GM23338 (cell line): Measurements from ENCODE around the gene THBS4. TPM values are rescaled to one million over a fixed set of nuclear protein-coding genes. Genes with fewer than 3 reads are reported as not detected.

Source experiments
- ATAC-seq: fragments of 200-7000 bp; cut with Tn5 transposase; 3 replicates; pipeline ENCODE4 v1.9.1; 2020
- DNase-seq: peaks from one replicate; pipeline ENCODE4 v3.0.0-alpha.2; 2015; ENCODE audit warnings: low spot score
- H2AFZ ChIP-seq: fragments of 200-600 bp; sonication (generic); 2 replicates; pipeline ENCODE4 v1.8.0; 2016; ENCODE audit warnings: antibody characterized with exemption, mild to moderate bottlenecking, moderate library complexity
- H3F3A ChIP-seq: fragments of 200-600 bp; sonication (generic); replicated peaks from 2 replicates; pipeline ENCODE4 v1.8.0; 2017; ENCODE audit warnings: antibody characterized with exemption, mixed run types, low read depth
- H3K27ac ChIP-seq: fragments of 200-600 bp; sonication (generic); 2 replicates; pipeline ENCODE4 v1.6.1; 2016; ENCODE audit warnings: low read depth
- H3K27me3 ChIP-seq: fragments of 200-600 bp; sonication (generic); 2 replicates; pipeline ENCODE4 v1.8.0; 2016; ENCODE audit warnings: mild to moderate bottlenecking, mixed run types, moderate library complexity; ENCODE audit not compliant: insufficient read depth
- H3K36me3 ChIP-seq: fragments of 200-600 bp; sonication (generic); 2 replicates; pipeline ENCODE4 v1.8.0; 2016; ENCODE audit warnings: mild to moderate bottlenecking; ENCODE audit not compliant: insufficient read depth
- H3K4me1 ChIP-seq: fragments of 200-600 bp; sonication (generic); 2 replicates; pipeline ENCODE4 v1.8.0; 2016; ENCODE audit warnings: mild to moderate bottlenecking, moderate library complexity; ENCODE audit not compliant: insufficient read depth
- H3K4me2 ChIP-seq: fragments of 200-600 bp; sonication (generic); 2 replicates; pipeline ENCODE4 v1.7.1; 2017; ENCODE audit warnings: mixed run types
- H3K4me3 ChIP-seq: fragments of 200-600 bp; sonication (generic); 2 replicates; pipeline ENCODE4 v1.6.1; 2016; ENCODE audit warnings: mixed run types
- H3K79me2 ChIP-seq: fragments of 200-600 bp; sonication (generic); replicated peaks from 2 replicates; pipeline ENCODE4 v1.8.0; 2017; ENCODE audit warnings: mild to moderate bottlenecking; ENCODE audit not compliant: insufficient read depth
- H3K9me2 ChIP-seq: fragments of 200-600 bp; sonication (generic); 2 replicates; pipeline ENCODE4 v1.8.0; 2017; ENCODE audit not compliant: insufficient read depth
- H4K20me1 ChIP-seq: fragments of 200-600 bp; sonication (generic); replicated peaks from 2 replicates; pipeline ENCODE4 v1.8.0; 2017; ENCODE audit warnings: mild to moderate bottlenecking; ENCODE audit not compliant: insufficient read depth
- H3K27ac Mint-ChIP-seq: 2 replicates; pipeline ENCODE4 v1.8.0; 2020; ENCODE audit warnings: inconsistent platforms, mild to moderate bottlenecking, moderate library complexity, mixed read lengths
- H3K27me3 Mint-ChIP-seq: 3 replicates; pipeline ENCODE4 v1.8.0; 2022; ENCODE audit warnings: low read depth, mild to moderate bottlenecking, moderate library complexity, mixed read lengths, inconsistent platforms; ENCODE audit not compliant: insufficient read depth, poor library complexity
- H3K36me3 Mint-ChIP-seq: 3 replicates; pipeline ENCODE4 v1.8.0; 2021; ENCODE audit warnings: low read depth, mild to moderate bottlenecking, inconsistent platforms, moderate library complexity, mixed read lengths
- H3K4me1 Mint-ChIP-seq: 3 replicates; pipeline ENCODE4 v1.8.0; 2020; ENCODE audit warnings: mild to moderate bottlenecking, inconsistent platforms, mixed read lengths
- H3K4me3 Mint-ChIP-seq: 3 replicates; pipeline ENCODE4 v1.8.0; 2021; ENCODE audit warnings: moderate library complexity, mild to moderate bottlenecking, inconsistent platforms, mixed read lengths
- H3K9me3 Mint-ChIP-seq: 3 replicates; pipeline ENCODE4 v1.8.0; 2020; ENCODE audit warnings: moderate library complexity, mild to moderate bottlenecking, inconsistent platforms, mixed read lengths
- CREB1 ChIP-seq: fragments of 250-450 bp; sonication (Bioruptor Pico); IDR thresholded peaks from 2 replicates; pipeline ENCODE4 v1.5.0; 2020; ENCODE audit warnings: low read depth, mild to moderate bottlenecking, moderate library complexity
- EZH2 ChIP-seq: fragments of 200-600 bp; sonication (generic); IDR thresholded peaks from one replicate; pipeline ENCODE4 v1.8.0; 2017; ENCODE audit warnings: antibody characterized with exemption, mild to moderate bottlenecking, low read depth; ENCODE audit not compliant: unreplicated experiment
- POLR2AphosphoS5 ChIP-seq: IDR thresholded peaks from 2 replicates; pipeline ENCODE4 v1.6.1; 2016; ENCODE audit warnings: antibody characterized with exemption, low read depth
- ZNF114 ChIP-seq: fragments of 250-450 bp; sonication (Bioruptor Pico); IDR thresholded peaks from 2 replicates; pipeline ENCODE4 v1.5.0; 2020; ENCODE audit warnings: mild to moderate bottlenecking, moderate library complexity
- ZNF331 ChIP-seq: fragments of 250-450 bp; sonication (Bioruptor Pico); IDR thresholded peaks from 2 replicates; pipeline ENCODE4 v1.5.0; 2020; ENCODE audit warnings: low read depth, mild to moderate bottlenecking, moderate library complexity
- polyA plus RNA-seq: library from polyadenylated mRNA; unstranded; fragments of >200 nt; fragmentation: Nextera tagmentation; extraction: Ambion mirVana; gene quantifications from 2 replicates; pipeline ENCODE4 v1.2.1, GENCODE V29; 2016
- total RNA-seq: library from RNA; depleted of rRNA; stranded (reverse); fragments of >200 nt; shearing (Covaris generic); gene quantifications from 2 replicates; pipeline ENCODE4 v1.2.3, GENCODE V29; 2014
- TF ChIP-seq, protein P1 (sequence below): fragments of 250-450 bp; sonication (Bioruptor Pico); IDR thresholded peaks from 2 replicates; pipeline ENCODE4 v1.5.0; 2020; ENCODE audit warnings: mild to moderate bottlenecking, moderate library complexity
- TF ChIP-seq, protein P2 (sequence below), 2 experiments: fragments of 200-600 bp in 1 of 2; sonication (generic) in 1 of 2; conservative IDR thresholded peaks; 2 replicates each; pipeline versions ENCODE4 v1.5.1 to v1.6.1; 2016 to 2017; ENCODE audit warnings: antibody characterized with exemption in 2 of 2, low read depth in 2 of 2, mild to moderate bottlenecking in 2 of 2, moderate library complexity in 1 of 2

THBS4 gene
- total and polyA plus RNA-seq, 2 experiments from 2014 or later: 14.0 to 23.2 TPM

DNA sequence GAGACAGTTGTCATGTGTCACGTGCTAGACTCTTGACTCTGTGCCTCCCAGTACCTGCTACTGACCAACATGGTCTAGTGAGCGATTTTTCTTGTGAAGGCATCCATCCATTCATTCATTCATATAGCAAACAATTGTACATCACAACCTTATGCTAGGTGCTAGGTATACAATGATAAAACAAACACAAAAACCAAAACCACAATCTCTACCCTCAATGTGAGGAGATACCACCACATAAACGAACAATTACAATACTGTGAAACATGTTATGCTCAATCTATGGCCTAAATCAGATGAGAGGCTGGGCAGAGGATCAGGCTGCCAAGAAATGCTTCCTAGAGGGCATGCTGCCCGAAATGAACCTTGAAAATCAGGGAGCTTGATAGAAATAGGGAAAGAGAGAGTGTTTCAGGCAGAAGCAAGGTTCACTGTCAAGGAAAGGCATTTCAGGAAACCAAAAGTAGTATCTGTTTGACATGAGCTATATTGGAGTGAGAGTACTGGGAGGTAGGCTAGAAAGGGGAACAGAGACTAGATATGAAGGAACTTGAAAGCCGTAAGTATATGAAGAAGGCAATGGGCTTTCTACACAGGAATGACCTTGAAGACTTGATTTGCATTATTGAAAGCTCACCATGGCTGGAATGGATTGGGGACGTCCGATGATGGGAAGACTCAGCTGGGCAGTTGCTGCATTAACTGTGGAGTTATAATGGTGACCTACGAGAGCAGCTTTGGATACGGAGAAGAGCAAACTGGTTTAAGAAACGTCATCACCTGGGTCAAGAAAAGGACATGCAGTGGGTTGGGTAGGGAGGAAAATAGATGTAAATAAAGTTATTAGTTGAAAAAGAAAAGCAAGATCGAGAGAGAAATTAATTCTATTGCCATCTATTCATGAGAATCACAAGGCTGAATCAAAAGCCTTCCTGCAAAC, 90.1 kb downstream of the THBS4 start:
- Mint-ChIP-seq H3K9me3 (no peaks in the 10 kb centered on the region), H3K4me1 (peaks cover 10% of the 10 kb centered on the region), H3K36me3 (peaks cover 5% of the 10 kb centered on the region; the same call in 2 of the 3 replicates), H3K27ac (no peak overlapping the region), H3K4me3 (no peak overlapping the region), H3K27me3 (peaks cover 8% of the 10 kb centered on the region)
- no peak for TF ChIP-seq CREB1 (CRISPR knock-in tag)
- TF ChIP-seq, protein P1, sequence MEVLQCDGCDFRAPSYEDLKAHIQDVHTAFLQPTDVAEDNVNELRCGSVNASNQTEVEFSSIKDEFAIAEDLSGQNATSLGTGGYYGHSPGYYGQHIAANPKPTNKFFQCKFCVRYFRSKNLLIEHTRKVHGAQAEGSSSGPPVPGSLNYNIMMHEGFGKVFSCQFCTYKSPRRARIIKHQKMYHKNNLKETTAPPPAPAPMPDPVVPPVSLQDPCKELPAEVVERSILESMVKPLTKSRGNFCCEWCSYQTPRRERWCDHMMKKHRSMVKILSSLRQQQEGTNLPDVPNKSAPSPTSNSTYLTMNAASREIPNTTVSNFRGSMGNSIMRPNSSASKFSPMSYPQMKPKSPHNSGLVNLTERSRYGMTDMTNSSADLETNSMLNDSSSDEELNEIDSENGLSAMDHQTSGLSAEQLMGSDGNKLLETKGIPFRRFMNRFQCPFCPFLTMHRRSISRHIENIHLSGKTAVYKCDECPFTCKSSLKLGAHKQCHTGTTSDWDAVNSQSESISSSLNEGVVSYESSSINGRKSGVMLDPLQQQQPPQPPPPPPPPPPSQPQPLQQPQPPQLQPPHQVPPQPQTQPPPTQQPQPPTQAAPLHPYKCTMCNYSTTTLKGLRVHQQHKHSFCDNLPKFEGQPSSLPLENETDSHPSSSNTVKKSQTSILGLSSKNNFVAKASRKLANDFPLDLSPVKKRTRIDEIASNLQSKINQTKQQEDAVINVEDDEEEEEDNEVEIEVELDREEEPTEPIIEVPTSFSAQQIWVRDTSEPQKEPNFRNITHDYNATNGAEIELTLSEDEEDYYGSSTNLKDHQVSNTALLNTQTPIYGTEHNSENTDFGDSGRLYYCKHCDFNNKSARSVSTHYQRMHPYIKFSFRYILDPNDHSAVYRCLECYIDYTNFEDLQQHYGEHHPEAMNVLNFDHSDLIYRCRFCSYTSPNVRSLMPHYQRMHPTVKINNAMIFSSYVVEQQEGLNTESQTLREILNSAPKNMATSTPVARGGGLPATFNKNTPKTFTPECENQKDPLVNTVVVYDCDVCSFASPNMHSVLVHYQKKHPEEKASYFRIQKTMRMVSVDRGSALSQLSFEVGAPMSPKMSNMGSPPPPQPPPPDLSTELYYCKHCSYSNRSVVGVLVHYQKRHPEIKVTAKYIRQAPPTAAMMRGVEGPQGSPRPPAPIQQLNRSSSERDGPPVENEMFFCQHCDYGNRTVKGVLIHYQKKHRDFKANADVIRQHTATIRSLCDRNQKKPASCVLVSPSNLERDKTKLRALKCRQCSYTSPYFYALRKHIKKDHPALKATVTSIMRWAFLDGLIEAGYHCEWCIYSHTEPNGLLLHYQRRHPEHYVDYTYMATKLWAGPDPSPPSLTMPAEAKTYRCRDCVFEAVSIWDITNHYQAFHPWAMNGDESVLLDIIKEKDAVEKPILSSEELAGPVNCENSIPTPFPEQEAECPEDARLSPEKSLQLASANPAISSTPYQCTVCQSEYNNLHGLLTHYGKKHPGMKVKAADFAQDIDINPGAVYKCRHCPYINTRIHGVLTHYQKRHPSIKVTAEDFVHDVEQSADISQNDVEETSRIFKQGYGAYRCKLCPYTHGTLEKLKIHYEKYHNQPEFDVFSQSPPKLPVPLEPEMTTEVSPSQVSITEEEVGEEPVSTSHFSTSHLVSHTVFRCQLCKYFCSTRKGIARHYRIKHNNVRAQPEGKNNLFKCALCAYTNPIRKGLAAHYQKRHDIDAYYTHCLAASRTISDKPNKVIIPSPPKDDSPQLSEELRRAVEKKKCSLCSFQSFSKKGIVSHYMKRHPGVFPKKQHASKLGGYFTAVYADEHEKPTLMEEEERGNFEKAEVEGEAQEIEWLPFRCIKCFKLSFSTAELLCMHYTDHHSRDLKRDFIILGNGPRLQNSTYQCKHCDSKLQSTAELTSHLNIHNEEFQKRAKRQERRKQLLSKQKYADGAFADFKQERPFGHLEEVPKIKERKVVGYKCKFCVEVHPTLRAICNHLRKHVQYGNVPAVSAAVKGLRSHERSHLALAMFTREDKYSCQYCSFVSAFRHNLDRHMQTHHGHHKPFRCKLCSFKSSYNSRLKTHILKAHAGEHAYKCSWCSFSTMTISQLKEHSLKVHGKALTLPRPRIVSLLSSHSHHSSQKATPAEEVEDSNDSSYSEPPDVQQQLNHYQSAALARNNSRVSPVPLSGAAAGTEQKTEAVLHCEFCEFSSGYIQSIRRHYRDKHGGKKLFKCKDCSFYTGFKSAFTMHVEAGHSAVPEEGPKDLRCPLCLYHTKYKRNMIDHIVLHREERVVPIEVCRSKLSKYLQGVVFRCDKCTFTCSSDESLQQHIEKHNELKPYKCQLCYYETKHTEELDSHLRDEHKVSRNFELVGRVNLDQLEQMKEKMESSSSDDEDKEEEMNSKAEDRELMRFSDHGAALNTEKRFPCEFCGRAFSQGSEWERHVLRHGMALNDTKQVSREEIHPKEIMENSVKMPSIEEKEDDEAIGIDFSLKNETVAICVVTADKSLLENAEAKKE (CRISPR knock-in tag): no peak
- no peak for TF ChIP-seq POLR2AphosphoS5
- Histone ChIP-seq H3F3A (no peaks in the 10 kb centered on the region), H3K36me3 (no peaks in the 10 kb centered on the region), H3K27ac (no peak overlapping the region), H3K4me2 (no peak overlapping the region), H4K20me1 (no peaks in the 10 kb centered on the region), H3K4me1 (peaks cover 14% of the 10 kb centered on the region), H3K79me2 (no peaks in the 10 kb centered on the region), H3K9me2 (peaks cover 12% of the 10 kb centered on the region; the same call in 1 of the 2 replicates), H3K27me3 (no peaks in the 10 kb centered on the region), H2AFZ (no peak overlapping the region), H3K4me3 (no peak overlapping the region)
- DNase-seq (no peak), ATAC-seq (no peak)

DNA sequence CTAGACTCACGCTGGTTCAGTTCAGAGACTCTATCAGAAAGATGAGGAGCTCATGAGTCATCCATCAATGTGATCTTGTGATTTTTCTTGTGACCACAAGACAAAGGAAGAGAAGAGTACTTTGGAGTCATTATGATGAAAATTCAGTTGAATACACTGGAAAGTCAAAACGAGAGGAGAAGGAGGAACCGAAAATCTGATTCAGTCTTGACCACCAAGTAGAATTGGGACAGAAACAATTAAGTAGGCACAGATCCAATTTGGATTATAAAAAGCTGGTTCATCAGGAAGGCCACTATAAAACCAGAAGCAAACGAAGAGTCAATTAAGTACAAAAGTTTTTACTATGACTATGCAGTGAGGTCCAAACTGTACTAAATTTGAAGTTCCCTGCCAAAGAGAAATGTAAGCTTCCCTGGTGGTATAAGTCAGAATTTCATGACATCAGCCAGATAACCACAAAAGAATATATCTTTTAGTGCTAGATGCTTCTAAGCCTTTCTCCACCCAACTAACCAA, 90.9 kb downstream of the THBS4 start:
- peaks cover 4% of the 10 kb centered on the region for H3K27me3 Mint-ChIP-seq
- H3K27ac ChIP-seq: no peak overlapping the region
- ATAC-seq: no peak
- no peak overlapping the region for H3K4me2 ChIP-seq
- H3K4me3 Mint-ChIP-seq: no peak overlapping the region
- peaks cover 10% of the 10 kb centered on the region for H3K4me1 Mint-ChIP-seq
- H3K9me2 ChIP-seq: peaks cover 12% of the 10 kb centered on the region
- no peak overlapping the region for H2AFZ ChIP-seq
- no peaks in the 10 kb centered on the region for H3K27me3 ChIP-seq
- no peak for TF ChIP-seq ZNF331 (CRISPR knock-in tag)
- no peak for TF ChIP-seq EZH2
- TF ChIP-seq, protein P2, sequence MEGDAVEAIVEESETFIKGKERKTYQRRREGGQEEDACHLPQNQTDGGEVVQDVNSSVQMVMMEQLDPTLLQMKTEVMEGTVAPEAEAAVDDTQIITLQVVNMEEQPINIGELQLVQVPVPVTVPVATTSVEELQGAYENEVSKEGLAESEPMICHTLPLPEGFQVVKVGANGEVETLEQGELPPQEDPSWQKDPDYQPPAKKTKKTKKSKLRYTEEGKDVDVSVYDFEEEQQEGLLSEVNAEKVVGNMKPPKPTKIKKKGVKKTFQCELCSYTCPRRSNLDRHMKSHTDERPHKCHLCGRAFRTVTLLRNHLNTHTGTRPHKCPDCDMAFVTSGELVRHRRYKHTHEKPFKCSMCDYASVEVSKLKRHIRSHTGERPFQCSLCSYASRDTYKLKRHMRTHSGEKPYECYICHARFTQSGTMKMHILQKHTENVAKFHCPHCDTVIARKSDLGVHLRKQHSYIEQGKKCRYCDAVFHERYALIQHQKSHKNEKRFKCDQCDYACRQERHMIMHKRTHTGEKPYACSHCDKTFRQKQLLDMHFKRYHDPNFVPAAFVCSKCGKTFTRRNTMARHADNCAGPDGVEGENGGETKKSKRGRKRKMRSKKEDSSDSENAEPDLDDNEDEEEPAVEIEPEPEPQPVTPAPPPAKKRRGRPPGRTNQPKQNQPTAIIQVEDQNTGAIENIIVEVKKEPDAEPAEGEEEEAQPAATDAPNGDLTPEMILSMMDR (conservative IDR thresholded peaks at IDR 0.05; ENCODE audit: low read depth in 2 of 2): no peak
- no peak for TF ChIP-seq ZNF114 (CRISPR knock-in tag)
- peaks cover 14% of the 10 kb centered on the region for H3K4me1 ChIP-seq
- no peaks in the 10 kb centered on the region for H3K79me2 ChIP-seq
- H3K9me3 Mint-ChIP-seq: no peaks in the 10 kb centered on the region
- H3K4me3 ChIP-seq: no peak overlapping the region
- H3K36me3 Mint-ChIP-seq: peaks cover 10% of the 10 kb centered on the region
- H4K20me1 ChIP-seq: no peaks in the 10 kb centered on the region
- H3K36me3 ChIP-seq: no peaks in the 10 kb centered on the region
- no peak overlapping the region for H3K27ac Mint-ChIP-seq
- DNase-seq: no peak
- no peaks in the 10 kb centered on the region for H3F3A ChIP-seq
